A673 (cell line): ENCODE measurements around the gene CA5A.

Experiments used
- EZH2 ChIP-seq: fragments of 200-600 bp; sonication (generic); IDR thresholded peaks from 2 replicates; pipeline ENCODE4 v1.6.1; 2017; ENCODE audit warnings: borderline replicate concordance, low read depth, mild to moderate bottlenecking, mixed read lengths, antibody characterized with exemption, low read length; ENCODE audit not compliant: poor library complexity, severe bottlenecking
- TF ChIP-seq, protein P1 (sequence below): fragments of 300-800, 200-600 bp; sonication (generic); conservative IDR thresholded peaks from 2 replicates; pipeline ENCODE4 v1.5.1; 2017; ENCODE audit warnings: low read depth, mild to moderate bottlenecking, antibody characterized with exemption, low read length, moderate library complexity, mixed read lengths

GRCh38 chr16:87963400-87963799 lies 27.1 kb upstream of the CA5A start:
- TF ChIP-seq, protein P1, sequence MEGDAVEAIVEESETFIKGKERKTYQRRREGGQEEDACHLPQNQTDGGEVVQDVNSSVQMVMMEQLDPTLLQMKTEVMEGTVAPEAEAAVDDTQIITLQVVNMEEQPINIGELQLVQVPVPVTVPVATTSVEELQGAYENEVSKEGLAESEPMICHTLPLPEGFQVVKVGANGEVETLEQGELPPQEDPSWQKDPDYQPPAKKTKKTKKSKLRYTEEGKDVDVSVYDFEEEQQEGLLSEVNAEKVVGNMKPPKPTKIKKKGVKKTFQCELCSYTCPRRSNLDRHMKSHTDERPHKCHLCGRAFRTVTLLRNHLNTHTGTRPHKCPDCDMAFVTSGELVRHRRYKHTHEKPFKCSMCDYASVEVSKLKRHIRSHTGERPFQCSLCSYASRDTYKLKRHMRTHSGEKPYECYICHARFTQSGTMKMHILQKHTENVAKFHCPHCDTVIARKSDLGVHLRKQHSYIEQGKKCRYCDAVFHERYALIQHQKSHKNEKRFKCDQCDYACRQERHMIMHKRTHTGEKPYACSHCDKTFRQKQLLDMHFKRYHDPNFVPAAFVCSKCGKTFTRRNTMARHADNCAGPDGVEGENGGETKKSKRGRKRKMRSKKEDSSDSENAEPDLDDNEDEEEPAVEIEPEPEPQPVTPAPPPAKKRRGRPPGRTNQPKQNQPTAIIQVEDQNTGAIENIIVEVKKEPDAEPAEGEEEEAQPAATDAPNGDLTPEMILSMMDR, result no peak
- TF ChIP-seq EZH2, result no peak
